GM12892 (cell line): Measurements from ENCODE around the gene CEBPE.

Experiments used
- POLR2A ChIP-seq: IDR thresholded peaks from 2 replicates; pipeline ENCODE4 v1.6.1; 2011; ENCODE audit warnings: low read depth, low read length, control low read depth
- POLR2AphosphoS5 ChIP-seq: IDR thresholded peaks from 2 replicates; pipeline ENCODE4 v1.6.1; 2011; ENCODE audit warnings: low read depth, low read length, control low read depth
- TAF1 ChIP-seq: IDR thresholded peaks from 2 replicates; pipeline ENCODE4 v1.6.1; 2011; ENCODE audit warnings: low read depth, mild to moderate bottlenecking, control low read depth, low read length, borderline replicate concordance

- TF ChIP-seq POLR2AphosphoS5 (no peak), POLR2A (no peak), TAF1 (no peak)
Measured at GRCh38 chr14:23093526-23093925, 25.5 kb downstream of the CEBPE start.
